GM12864 (cell line): ENCODE results near the gene PLA2G5.

ENCODE experiments used
- DNase-seq: peaks from one replicate; pipeline ENCODE4 v3.0.0-alpha.2; 2011; ENCODE audit warnings: low read depth
- H3K4me3 ChIP-seq: 2 replicates; pipeline ENCODE4 v1.5.1; 2011; ENCODE audit warnings: mild to moderate bottlenecking, low read depth, low read length, control low read depth
- CTCF ChIP-seq: IDR thresholded peaks from 2 replicates; pipeline ENCODE4 v1.5.1; 2011; ENCODE audit warnings: low read depth, mild to moderate bottlenecking, moderate library complexity, low read length, control low read depth, inconsistent platforms; ENCODE audit errors: missing control alignments

PLA2G5 gene

GRCh38 chr1:20137604-20138003 lies 67.6 kb downstream of the PLA2G5 start:
- TF ChIP-seq CTCF: no peak
- no peak for DNase-seq
- no peak overlapping the region for H3K4me3 ChIP-seq

GRCh38 chr1:20138346-20138745 lies 68.4 kb downstream of the PLA2G5 start:
- no peak for TF ChIP-seq CTCF
- H3K4me3 ChIP-seq: no peak overlapping the region
- no peak for DNase-seq

GRCh38 chr1:20138961-20139550 lies 69.1 kb downstream of the PLA2G5 start, which contains the start of gene PLA2G2F:
Gene PLA2G2F, plus strand, starts transcription at chr1:20139323. Its CDS starts 105 bp downstream, at chr1:20139428.
- no peak for TF ChIP-seq CTCF
- DNase-seq: no peak
- no peak within 1 kb of the TSS for H3K4me3 ChIP-seq

GRCh38 chr1:20139776-20140612 lies 70.0 kb downstream of the PLA2G5 start:
- DNase-seq: no peak
- no peak overlapping the region for H3K4me3 ChIP-seq
- TF ChIP-seq CTCF: no peak

- DNase-seq: no peak
- no peak overlapping the region for H3K4me3 ChIP-seq
- TF ChIP-seq CTCF: no peak
These were observed 71.0 kb downstream of the PLA2G5 start for GRCh38 chr1:20141001-20141400.

GRCh38 chr1:20141466-20141865 lies 71.5 kb downstream of the PLA2G5 start:
- no peak for TF ChIP-seq CTCF
- no peak overlapping the region for H3K4me3 ChIP-seq
- DNase-seq: no peak
